Cortex of kidney (tissue), 1 donor: ENCODE results near the gene DLG2.

Experiments
- DNase-seq: peaks from one replicate; lab custom pipeline; 2025; lab: John Stamatoyannopoulos, UW

Gene DLG2

GRCh38 chr11:84465040-84465439 is 1162.1 kb downstream of the DLG2 start:
- no peak for DNase-seq

GRCh38 chr11:84455691-84456090 is 1171.5 kb downstream of the DLG2 start:
- DNase-seq: no peak

- DNase-seq: no peak
Measured at GRCh38 chr11:84452211-84452610, 1174.9 kb downstream of the DLG2 start.

GRCh38 chr11:84438565-84438964 is 1188.6 kb downstream of the DLG2 start:
- no peak for DNase-seq

- DNase-seq: no peak
Measured at GRCh38 chr11:84437071-84437980, 1189.8 kb downstream of the DLG2 start.

- DNase-seq: no peak
Measured at GRCh38 chr11:84430661-84431060, 1196.5 kb downstream of the DLG2 start.

- DNase-seq: no peak
Measured at GRCh38 chr11:84425673-84426072, 1201.5 kb downstream of the DLG2 start.

GRCh38 chr11:84420271-84420670 is 1206.9 kb downstream of the DLG2 start:
- DNase-seq: no peak

- DNase-seq: no peak
Measured at GRCh38 chr11:84419616-84420015, 1207.5 kb downstream of the DLG2 start.

- no peak for DNase-seq
Measured at GRCh38 chr11:84414920-84415319, 1212.2 kb downstream of the DLG2 start.

GRCh38 chr11:84413549-84413948 is 1213.6 kb downstream of the DLG2 start:
- DNase-seq: no peak

GRCh38 chr11:84412862-84413261 is 1214.3 kb downstream of the DLG2 start:
- no peak for DNase-seq

GRCh38 chr11:84408946-84409411 is 1218.2 kb downstream of the DLG2 start:
- no peak for DNase-seq

GRCh38 chr11:84407091-84407490 is 1220.1 kb downstream of the DLG2 start:
- no peak for DNase-seq

GRCh38 chr11:84398017-84398626 is 1229.0 kb downstream of the DLG2 start:
- no peak for DNase-seq

- DNase-seq: no peak
Measured at GRCh38 chr11:84396521-84396920, 1230.6 kb downstream of the DLG2 start.

- no peak for DNase-seq
Measured at GRCh38 chr11:84390441-84391078, 1236.6 kb downstream of the DLG2 start.

- DNase-seq: no peak
Measured at GRCh38 chr11:84389696-84390095, 1237.4 kb downstream of the DLG2 start.

GRCh38 chr11:84384731-84385130 is 1242.4 kb downstream of the DLG2 start:
- no peak for DNase-seq

- DNase-seq: no peak
Measured at GRCh38 chr11:84383576-84383975, 1243.6 kb downstream of the DLG2 start.

GRCh38 chr11:84381666-84382065 is 1245.5 kb downstream of the DLG2 start:
- no peak for DNase-seq

GRCh38 chr11:84372381-84372950 is 1254.7 kb downstream of the DLG2 start:
- DNase-seq: no peak
